ENCODE measurements around the gene TMEM179B. TPM values are rescaled to one million over a fixed set of nuclear protein-coding genes. Genes with fewer than 3 reads are reported as not detected.

Gene TMEM179B
- total RNA-seq, 4 donors from 2014 or later: 26.3 to 52.5 (median 44.3) TPM

- ATAC-seq (no peak), DNase-seq (no peak)
- Histone ChIP-seq H3K36me3 (peaks cover 3 to 79% of the 10 kb centered on the region in 2 donors), H3K9me3 (no peaks in the 10 kb centered on the region), H3K27ac (peak overlapping the region in 1 of 4 donors; percentile 5), H3K27me3 (no peaks in the 10 kb centered on the region), H3K4me3 (no peak overlapping the region), H3K4me1 (peaks cover 18 to 25% of the 10 kb centered on the region in 2 donors)
- TF ChIP-seq CTCF (IDR thresholded peaks at IDR 0.05 in 4 of 5, conservative IDR thresholded peaks at IDR 0.05 in 1 of 5) (no peak), POLR2A (IDR thresholded peaks at IDR 0.05) (no peak)
- in situ Hi-C loops (cut with MboI; ENCODE audit: low sequenced_read_pairs in 4 of 4) (no loop called here), intact Hi-C loops (cut with DNase I; ENCODE audit: low total_unique reads) (no loop called here)
These were observed 7.1 kb downstream of the TMEM179B start for GRCh38 chr11:62794201-62794775.

GRCh38 chr11:62796281-62796680 lies 9.1 kb downstream of the TMEM179B start:
- no peak for ATAC-seq
- H3K4me1 ChIP-seq: peaks cover 11 to 12% of the 10 kb centered on the region in 2 donors
- DNase-seq: no peak
- no peak for TF ChIP-seq CTCF (IDR thresholded peaks at IDR 0.05 in 4 of 5, conservative IDR thresholded peaks at IDR 0.05 in 1 of 5)
- TF ChIP-seq POLR2A (IDR thresholded peaks at IDR 0.05): no peak
- in situ Hi-C loops (cut with MboI; ENCODE audit: low sequenced_read_pairs in 4 of 4) (no loop called here), intact Hi-C loops (cut with DNase I; ENCODE audit: low total_unique reads) (no loop called here)
- H3K9me3 ChIP-seq: no peaks in the 10 kb centered on the region
- no peaks in the 10 kb centered on the region for H3K27me3 ChIP-seq
- peaks cover 3 to 93% of the 10 kb centered on the region in 2 donors for H3K36me3 ChIP-seq
- H3K4me3 ChIP-seq: no peak overlapping the region
- no peak overlapping the region for H3K27ac ChIP-seq

GRCh38 chr11:62799486-62799885 lies 12.3 kb downstream of the TMEM179B start:
- Histone ChIP-seq H3K36me3 (peaks cover 3 to 93% of the 10 kb centered on the region in 2 donors), H3K27me3 (no peaks in the 10 kb centered on the region), H3K9me3 (no peaks in the 10 kb centered on the region), H3K4me1 (peaks cover 7 to 12% of the 10 kb centered on the region in 2 donors), H3K27ac (peak overlapping the region in 1 of 4 donors; percentile 10), H3K4me3 (no peak overlapping the region)
- intact Hi-C loops (cut with DNase I; ENCODE audit: low total_unique reads): no loop called here
- TF ChIP-seq CTCF (IDR thresholded peaks at IDR 0.05 in 4 of 5, conservative IDR thresholded peaks at IDR 0.05 in 1 of 5): no peak
- no peak for TF ChIP-seq POLR2A (IDR thresholded peaks at IDR 0.05)
- ATAC-seq (no peak), DNase-seq (no peak)
- in situ Hi-C loops (cut with MboI; ENCODE audit: low sequenced_read_pairs in 4 of 4): no loop called here

GRCh38 chr11:62801071-62801470 lies 13.9 kb downstream of the TMEM179B start:
- no peak for TF ChIP-seq CTCF (IDR thresholded peaks at IDR 0.05 in 4 of 5, conservative IDR thresholded peaks at IDR 0.05 in 1 of 5)
- TF ChIP-seq POLR2A (IDR thresholded peaks at IDR 0.05): no peak
- no peak for DNase-seq
- ATAC-seq: no peak
- intact Hi-C loops (cut with DNase I; ENCODE audit: low total_unique reads) (no loop called here), in situ Hi-C loops (cut with MboI; ENCODE audit: low sequenced_read_pairs in 4 of 4) (no loop called here)
- H3K27me3 ChIP-seq: no peaks in the 10 kb centered on the region
- no peaks in the 10 kb centered on the region for H3K9me3 ChIP-seq
- H3K36me3 ChIP-seq: peaks cover 0 to 77% of the 10 kb centered on the region in 2 donors
- H3K4me3 ChIP-seq: no peak overlapping the region
- H3K27ac ChIP-seq: no peak overlapping the region
- peaks cover 12 to 15% of the 10 kb centered on the region in 2 donors for H3K4me1 ChIP-seq

All from gastrocnemius medialis (tissue), 4 donors.